Activated T-cell treated with anti-CD3 and anti-CD28 coated beads for 24 hours (primary cell): Measurements from ENCODE around the gene ARL14.

ENCODE experiments used
- DNase-seq: peaks from one replicate; pipeline ENCODE4 v3.0.0-alpha.2; 2020; ENCODE audit warnings: low read depth

The ARL14 gene

GRCh38 chr3:160676547-160677303, at the start of gene ARL14:
Gene ARL14 (plus strand): TSS chr3:160677160. CDS start chr3:160677347, 187 bp downstream.
- DNase-seq: no peak

- no peak for DNase-seq
Observed at GRCh38 chr3:160629491-160629890, 47.5 kb upstream of the ARL14 start.

GRCh38 chr3:160633361-160634083, 43.4 kb upstream of the ARL14 start:
- no peak for DNase-seq

GRCh38 chr3:160635213-160635612, 41.7 kb upstream of the ARL14 start:
- no peak for DNase-seq

GRCh38 chr3:160637086-160637485, 39.9 kb upstream of the ARL14 start:
- DNase-seq: no peak

- no peak for DNase-seq
Observed at GRCh38 chr3:160638184-160638583, 38.8 kb upstream of the ARL14 start.

- DNase-seq: no peak
Observed at GRCh38 chr3:160641665-160642309, 35.2 kb upstream of the ARL14 start.

- DNase-seq: no peak
Observed at GRCh38 chr3:160643994-160644393, 33.0 kb upstream of the ARL14 start.

GRCh38 chr3:160644491-160644890, 32.5 kb upstream of the ARL14 start:
- no peak for DNase-seq

- DNase-seq: no peak
Observed at GRCh38 chr3:160648701-160649100, 28.3 kb upstream of the ARL14 start.

GRCh38 chr3:160649596-160649995, 27.4 kb upstream of the ARL14 start:
- no peak for DNase-seq

- DNase-seq: no peak
Observed at GRCh38 chr3:160653512-160653911, 23.4 kb upstream of the ARL14 start.

GRCh38 chr3:160660902-160661301, 16.1 kb upstream of the ARL14 start:
- DNase-seq: no peak

GRCh38 chr3:160661660-160662059, 15.3 kb upstream of the ARL14 start:
- no peak for DNase-seq

GRCh38 chr3:160665231-160665630, 11.7 kb upstream of the ARL14 start:
- DNase-seq: no peak

- DNase-seq: no peak
Observed at GRCh38 chr3:160665784-160666526, 11.0 kb upstream of the ARL14 start.

- DNase-seq: no peak
Observed at GRCh38 chr3:160667452-160667851, 9.5 kb upstream of the ARL14 start.

GRCh38 chr3:160668454-160668853, 8.5 kb upstream of the ARL14 start:
- DNase-seq: no peak

- no peak for DNase-seq
Observed at GRCh38 chr3:160671231-160671630, 5.7 kb upstream of the ARL14 start.

GRCh38 chr3:160671995-160672394, 5.0 kb upstream of the ARL14 start:
- DNase-seq: no peak

GRCh38 chr3:160673188-160673587, 3.8 kb upstream of the ARL14 start:
- DNase-seq: no peak

- no peak for DNase-seq
Observed at GRCh38 chr3:160675566-160676124, 1.3 kb upstream of the ARL14 start.
